Kasumi-1 (cell line): ENCODE results near the gene IMMP2L.

Experiments
- DNase-seq, 2 experiments: peaks; one replicate each; lab custom pipeline; 2025; lab: John Stamatoyannopoulos, UW

The IMMP2L gene

GRCh38 chr7:110803602-110804143 lies 758.6 kb downstream of the IMMP2L start:
- no peak for DNase-seq

- no peak for DNase-seq
These were observed 760.8 kb downstream of the IMMP2L start for GRCh38 chr7:110801502-110801901.

GRCh38 chr7:110800984-110801383 lies 761.3 kb downstream of the IMMP2L start:
- no peak for DNase-seq

- no peak for DNase-seq
These were observed 764.6 kb downstream of the IMMP2L start for GRCh38 chr7:110797656-110798055.

- no peak for DNase-seq
These were observed 771.3 kb downstream of the IMMP2L start for GRCh38 chr7:110790992-110791391.

GRCh38 chr7:110786328-110786965 lies 775.8 kb downstream of the IMMP2L start:
- DNase-seq: no peak

GRCh38 chr7:110784749-110785148 lies 777.5 kb downstream of the IMMP2L start:
- no peak for DNase-seq

- no peak for DNase-seq
These were observed 781.6 kb downstream of the IMMP2L start for GRCh38 chr7:110780712-110781111.

- no peak for DNase-seq
These were observed 783.0 kb downstream of the IMMP2L start for GRCh38 chr7:110779339-110779738.

- DNase-seq: no peak
These were observed 787.2 kb downstream of the IMMP2L start for GRCh38 chr7:110775046-110775445.

GRCh38 chr7:110774071-110774470 lies 788.2 kb downstream of the IMMP2L start:
- no peak for DNase-seq

GRCh38 chr7:110772615-110773014 lies 789.7 kb downstream of the IMMP2L start:
- no peak for DNase-seq

- DNase-seq: no peak
These were observed 790.6 kb downstream of the IMMP2L start for GRCh38 chr7:110771717-110772116.

- no peak for DNase-seq
These were observed 794.7 kb downstream of the IMMP2L start for GRCh38 chr7:110767550-110768110.

- DNase-seq: no peak
These were observed 795.4 kb downstream of the IMMP2L start for GRCh38 chr7:110766864-110767263.

GRCh38 chr7:110764852-110765251 lies 797.4 kb downstream of the IMMP2L start:
- no peak for DNase-seq

- DNase-seq: no peak
These were observed 799.6 kb downstream of the IMMP2L start for GRCh38 chr7:110762546-110763225.

- no peak for DNase-seq
These were observed 802.0 kb downstream of the IMMP2L start for GRCh38 chr7:110760341-110760740.

- DNase-seq: no peak
These were observed 803.2 kb downstream of the IMMP2L start for GRCh38 chr7:110759069-110759468.

- no peak for DNase-seq
These were observed 807.6 kb downstream of the IMMP2L start for GRCh38 chr7:110754649-110755048.

- no peak for DNase-seq
These were observed 811.2 kb downstream of the IMMP2L start for GRCh38 chr7:110750931-110751605.

GRCh38 chr7:110733221-110733620 lies 829.1 kb downstream of the IMMP2L start:
- DNase-seq: no peak

GRCh38 chr7:110724811-110725210 lies 837.5 kb downstream of the IMMP2L start:
- no peak for DNase-seq
